Mucosa of stomach (tissue), 1 donor: ENCODE data around the gene CNOT6.

Experiments used
- H3K27me3 ChIP-seq: one replicate; pipeline ENCODE4 v1.7.0; 2013; ENCODE audit warnings: mild to moderate bottlenecking, low read length; ENCODE audit not compliant: control insufficient read depth, insufficient read depth
- H3K36me3 ChIP-seq: one replicate; pipeline ENCODE4 v1.7.0; 2013; ENCODE audit warnings: low read length; ENCODE audit not compliant: control insufficient read depth, insufficient read depth
- H3K4me1 ChIP-seq: one replicate; pipeline ENCODE4 v1.7.0; 2013; ENCODE audit warnings: mild to moderate bottlenecking, low read length; ENCODE audit not compliant: control insufficient read depth, insufficient read depth
- H3K4me3 ChIP-seq: one replicate; pipeline ENCODE4 v1.7.0; 2013; ENCODE audit warnings: low read length
- H3K9ac ChIP-seq: one replicate; pipeline ENCODE4 v1.7.0; 2013; ENCODE audit warnings: mild to moderate bottlenecking, low read length, moderate library complexity
- H3K9me3 ChIP-seq: one replicate; pipeline ENCODE4 v1.7.0; 2013; ENCODE audit warnings: mild to moderate bottlenecking, low read length, moderate library complexity; ENCODE audit not compliant: control insufficient read depth
- donor health status: Pancreatic carcinoma.

The CNOT6 gene

DNA sequence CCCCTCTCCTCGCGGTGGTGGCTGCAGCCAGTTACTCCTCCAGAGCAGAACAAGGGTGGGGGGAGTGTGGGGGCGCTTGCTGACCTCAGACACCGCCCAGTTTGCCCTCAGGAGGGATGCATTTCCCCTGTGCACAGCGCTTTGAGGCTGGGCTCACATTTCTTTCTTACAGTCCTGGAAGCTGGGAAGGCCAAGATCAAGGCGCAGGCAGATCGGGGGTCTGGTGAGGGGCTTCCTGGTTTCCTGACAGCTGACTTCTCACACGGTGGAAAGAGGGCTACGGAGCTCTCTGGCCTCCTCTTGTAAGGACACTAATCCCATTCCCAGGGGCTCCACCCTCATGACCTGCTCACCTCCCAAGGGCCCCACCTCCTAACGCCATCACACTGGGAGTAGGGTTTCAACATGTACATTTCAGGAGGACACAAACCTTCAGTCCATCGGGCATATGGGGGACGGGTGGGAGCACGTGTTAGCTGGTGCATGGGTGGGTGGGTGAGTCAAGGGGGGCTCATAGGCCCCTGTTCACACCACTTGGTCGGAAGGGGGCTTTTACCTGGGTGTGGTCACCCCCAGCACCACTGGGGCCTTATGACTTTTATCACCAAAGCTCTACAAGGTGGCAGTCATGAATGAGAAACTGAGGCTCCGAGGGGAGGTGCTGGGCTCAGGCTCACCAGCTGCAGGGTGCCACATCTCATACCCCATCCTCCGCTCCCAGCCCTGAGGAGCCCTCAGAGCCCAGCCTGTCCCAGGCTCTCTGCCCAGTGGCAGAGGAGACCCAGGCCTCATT, 104.8 kb downstream of the CNOT6 start:
- Histone ChIP-seq H3K27me3 (peaks cover 9% of the 10 kb centered on the region), H3K4me1 (no peaks in the 10 kb centered on the region), H3K36me3 (no peaks in the 10 kb centered on the region), H3K4me3 (no peak overlapping the region), H3K9me3 (no peaks in the 10 kb centered on the region), H3K9ac (no peak overlapping the region)

DNA sequence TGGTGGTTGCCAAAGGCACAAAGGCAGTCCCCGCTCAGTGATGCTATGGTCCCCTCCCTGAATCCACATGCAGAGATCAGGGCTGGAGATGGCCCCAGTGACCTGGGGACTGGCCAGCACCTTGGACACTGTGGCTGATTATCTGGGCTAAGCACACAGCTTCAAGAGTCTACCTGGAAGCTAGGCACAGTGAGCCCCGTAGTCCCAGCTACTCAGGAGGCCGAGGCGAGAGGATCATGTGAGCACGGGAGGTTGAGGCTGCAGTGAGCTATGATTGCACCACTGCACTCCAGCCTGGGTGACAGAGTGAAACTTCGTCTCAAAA, 105.4 kb downstream of the CNOT6 start:
- H3K4me3 ChIP-seq: no peak overlapping the region

GRCh38 chr5:180599981-180600553, 105.9 kb downstream of the CNOT6 start:
- Histone ChIP-seq H3K4me1 (no peaks in the 10 kb centered on the region), H3K9me3 (no peaks in the 10 kb centered on the region), H3K4me3 (no peak overlapping the region), H3K36me3 (no peaks in the 10 kb centered on the region), H3K27me3 (peaks cover 8% of the 10 kb centered on the region), H3K9ac (no peak overlapping the region)

More for the DNA sequence above, 105.4 kb downstream of the CNOT6 start:
- no peaks in the 10 kb centered on the region for H3K9me3 ChIP-seq
- H3K4me1 ChIP-seq: no peaks in the 10 kb centered on the region
- H3K27me3 ChIP-seq: peaks cover 9% of the 10 kb centered on the region
- no peak overlapping the region for H3K9ac ChIP-seq
- no peaks in the 10 kb centered on the region for H3K36me3 ChIP-seq

GRCh38 chr5:180600554-180601041, 106.4 kb downstream of the CNOT6 start:
- Histone ChIP-seq H3K4me1 (no peaks in the 10 kb centered on the region), H3K9me3 (no peaks in the 10 kb centered on the region), H3K9ac (no peak overlapping the region), H3K36me3 (no peaks in the 10 kb centered on the region), H3K4me3 (no peak overlapping the region), H3K27me3 (peaks cover 3% of the 10 kb centered on the region)

- H3K36me3 ChIP-seq: no peaks in the 10 kb centered on the region
- no peak overlapping the region for H3K4me3 ChIP-seq
- no peaks in the 10 kb centered on the region for H3K9me3 ChIP-seq
- no peak overlapping the region for H3K9ac ChIP-seq
- H3K4me1 ChIP-seq: no peaks in the 10 kb centered on the region
- no peaks in the 10 kb centered on the region for H3K27me3 ChIP-seq
Observed at GRCh38 chr5:180601591-180602480, 107.7 kb downstream of the CNOT6 start.

DNA sequence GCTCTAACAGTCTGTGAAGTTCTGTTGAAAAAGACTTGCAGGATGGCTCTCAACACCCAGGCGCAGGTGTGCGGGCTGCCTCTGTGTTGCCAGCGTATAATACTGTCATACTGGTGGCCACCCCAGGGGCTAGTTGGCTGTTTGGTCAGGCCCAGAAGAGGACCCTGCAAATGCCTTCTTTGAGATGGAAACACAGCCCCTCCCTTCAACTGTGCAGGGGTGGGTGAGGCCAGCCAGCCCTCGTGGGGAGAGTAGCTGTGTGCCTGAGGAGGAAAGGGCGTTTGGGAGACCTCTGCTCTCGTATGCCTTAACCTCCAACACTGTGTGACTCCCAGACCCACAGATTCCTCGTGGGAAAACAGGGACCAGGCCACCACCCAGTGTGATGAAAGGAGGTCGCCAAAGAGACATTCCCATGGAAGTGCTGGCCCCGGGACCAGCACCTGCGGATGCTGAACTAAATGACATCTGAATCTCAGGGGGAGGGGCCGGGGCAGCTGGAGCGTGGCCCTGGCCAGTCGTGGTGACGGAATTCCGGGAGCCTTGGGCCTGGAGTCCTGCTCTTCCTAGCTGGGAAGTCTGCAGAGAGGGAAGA, 108.4 kb downstream of the CNOT6 start:
- no peak overlapping the region for H3K4me3 ChIP-seq
- H3K9me3 ChIP-seq: no peaks in the 10 kb centered on the region
- no peaks in the 10 kb centered on the region for H3K36me3 ChIP-seq
- no peak overlapping the region for H3K9ac ChIP-seq
- no peaks in the 10 kb centered on the region for H3K27me3 ChIP-seq
- H3K4me1 ChIP-seq: no peaks in the 10 kb centered on the region

DNA sequence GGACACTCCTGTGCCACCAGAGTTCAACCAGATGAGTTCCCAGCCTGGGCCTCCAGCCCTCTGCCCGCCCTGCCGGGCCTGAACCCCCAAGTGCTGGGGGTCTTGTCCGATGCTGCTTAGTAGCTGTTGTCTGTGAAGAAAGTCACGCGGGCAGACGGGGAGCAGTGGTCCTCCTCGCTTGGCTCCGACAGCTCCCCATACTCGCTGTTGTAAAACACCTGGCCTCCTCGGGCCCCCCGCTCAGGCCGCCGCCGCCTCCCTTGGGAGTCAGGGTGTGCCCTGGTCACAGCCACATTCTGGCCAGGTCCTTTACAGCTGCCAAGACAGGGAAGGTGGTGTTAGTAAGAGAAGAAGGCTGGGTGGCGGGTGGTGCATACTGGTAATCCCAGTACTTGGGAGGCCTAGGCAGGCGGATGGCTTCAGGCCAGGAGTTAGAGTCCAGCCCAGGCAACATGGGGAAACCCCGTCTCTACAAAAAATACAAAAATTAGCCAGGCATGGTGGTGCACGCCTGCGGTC, 109.0 kb downstream of the CNOT6 start:
- H3K9me3 ChIP-seq: no peaks in the 10 kb centered on the region
- no peaks in the 10 kb centered on the region for H3K27me3 ChIP-seq
- H3K4me1 ChIP-seq: no peaks in the 10 kb centered on the region
- H3K9ac ChIP-seq: no peak overlapping the region
- H3K4me3 ChIP-seq: no peak overlapping the region
- no peaks in the 10 kb centered on the region for H3K36me3 ChIP-seq

- Histone ChIP-seq H3K27me3 (peaks cover 3% of the 10 kb centered on the region), H3K4me3 (no peak overlapping the region), H3K9me3 (no peaks in the 10 kb centered on the region), H3K9ac (no peak overlapping the region), H3K36me3 (no peaks in the 10 kb centered on the region), H3K4me1 (no peaks in the 10 kb centered on the region)
Observed at GRCh38 chr5:180604271-180604670, 110.1 kb downstream of the CNOT6 start.

DNA sequence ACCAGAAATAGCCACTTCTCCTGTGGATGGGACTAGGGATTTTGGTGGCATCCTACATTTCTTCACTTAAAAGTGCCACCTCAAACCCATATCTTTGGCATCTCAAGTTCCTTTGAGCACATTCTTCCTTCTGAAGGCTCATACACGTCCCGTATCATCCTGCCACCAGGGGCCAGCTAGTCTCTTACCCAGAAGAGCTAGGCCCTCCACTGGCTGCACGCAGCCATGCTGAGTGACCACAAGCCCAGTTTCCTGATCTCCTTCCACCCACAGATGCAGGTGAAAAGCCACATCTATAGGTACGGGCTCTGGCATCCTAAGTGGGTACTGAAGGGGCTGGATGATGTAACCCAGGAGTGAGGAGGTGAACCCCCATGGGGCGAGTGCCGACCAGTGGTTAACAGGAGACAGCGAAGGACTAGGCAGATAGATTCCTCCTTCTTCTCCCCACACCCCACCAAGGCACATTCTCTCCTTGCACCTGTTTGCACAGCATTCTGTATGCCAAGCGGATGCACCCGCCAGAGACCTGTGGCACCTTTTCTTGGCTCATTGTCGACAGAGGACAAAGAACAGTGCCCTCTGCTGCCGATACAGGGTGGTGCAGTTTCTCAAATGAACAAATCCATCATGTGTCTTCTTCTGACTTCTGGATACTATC, 111.5 kb downstream of the CNOT6 start:
- peaks cover 3% of the 10 kb centered on the region for H3K27me3 ChIP-seq
- H3K9me3 ChIP-seq: no peaks in the 10 kb centered on the region
- H3K4me1 ChIP-seq: no peaks in the 10 kb centered on the region
- H3K4me3 ChIP-seq: no peak overlapping the region
- H3K36me3 ChIP-seq: no peaks in the 10 kb centered on the region
- no peak overlapping the region for H3K9ac ChIP-seq

DNA sequence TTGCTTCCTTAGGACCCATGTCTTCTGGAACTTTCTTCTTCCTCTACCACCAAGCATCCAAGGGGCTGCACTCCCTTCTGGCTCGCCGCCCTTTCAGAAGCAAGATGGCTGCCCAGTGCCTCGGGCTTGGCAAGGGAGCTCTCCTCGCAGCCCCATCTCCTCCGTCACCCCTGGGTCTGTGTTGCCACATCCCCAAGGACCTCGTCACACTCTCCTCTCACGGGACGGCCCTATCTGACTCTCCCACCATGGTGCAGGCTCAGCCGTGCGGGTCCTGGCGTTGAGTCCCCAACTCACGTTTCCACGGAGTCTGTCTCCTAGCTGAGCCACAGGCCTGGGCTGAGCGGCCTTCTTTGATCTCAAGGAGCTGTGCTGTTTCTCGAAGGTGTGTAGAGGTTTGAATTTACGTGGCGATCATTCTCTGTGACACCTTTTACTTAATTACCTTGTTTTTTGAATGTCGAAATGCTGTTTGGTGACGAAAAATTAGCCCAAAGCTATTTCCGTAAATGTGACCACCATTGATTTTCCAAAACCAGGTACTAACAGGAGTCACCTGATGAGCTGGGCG, 112.1 kb downstream of the CNOT6 start:
- H3K4me1 ChIP-seq: no peaks in the 10 kb centered on the region

More for the DNA sequence above, 112.1 kb downstream of the CNOT6 start:
- Histone ChIP-seq H3K9ac (no peak overlapping the region), H3K36me3 (no peaks in the 10 kb centered on the region), H3K27me3 (peaks cover 3% of the 10 kb centered on the region), H3K9me3 (no peaks in the 10 kb centered on the region), H3K4me3 (no peak overlapping the region)
